Measurements from ENCODE around the gene PLA2G6.

GRCh38 chr22:38144025-38144405 lies 37.6 kb downstream of the PLA2G6 start:
- TF ChIP-seq, protein P1, sequence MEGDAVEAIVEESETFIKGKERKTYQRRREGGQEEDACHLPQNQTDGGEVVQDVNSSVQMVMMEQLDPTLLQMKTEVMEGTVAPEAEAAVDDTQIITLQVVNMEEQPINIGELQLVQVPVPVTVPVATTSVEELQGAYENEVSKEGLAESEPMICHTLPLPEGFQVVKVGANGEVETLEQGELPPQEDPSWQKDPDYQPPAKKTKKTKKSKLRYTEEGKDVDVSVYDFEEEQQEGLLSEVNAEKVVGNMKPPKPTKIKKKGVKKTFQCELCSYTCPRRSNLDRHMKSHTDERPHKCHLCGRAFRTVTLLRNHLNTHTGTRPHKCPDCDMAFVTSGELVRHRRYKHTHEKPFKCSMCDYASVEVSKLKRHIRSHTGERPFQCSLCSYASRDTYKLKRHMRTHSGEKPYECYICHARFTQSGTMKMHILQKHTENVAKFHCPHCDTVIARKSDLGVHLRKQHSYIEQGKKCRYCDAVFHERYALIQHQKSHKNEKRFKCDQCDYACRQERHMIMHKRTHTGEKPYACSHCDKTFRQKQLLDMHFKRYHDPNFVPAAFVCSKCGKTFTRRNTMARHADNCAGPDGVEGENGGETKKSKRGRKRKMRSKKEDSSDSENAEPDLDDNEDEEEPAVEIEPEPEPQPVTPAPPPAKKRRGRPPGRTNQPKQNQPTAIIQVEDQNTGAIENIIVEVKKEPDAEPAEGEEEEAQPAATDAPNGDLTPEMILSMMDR (IDR thresholded peaks at IDR 0.05): no peak
- no peak for TF ChIP-seq POLR2AphosphoS5 (IDR thresholded peaks at IDR 0.05)
- no peak for TF ChIP-seq POLR2A (IDR thresholded peaks at IDR 0.05)
